Measurements from ENCODE around the gene TMEM183A. TPM values are rescaled to one million over a fixed set of nuclear protein-coding genes. Genes with fewer than 3 reads are reported as not detected.

TMEM183A gene
- total and polyA plus RNA-seq, 9 of the 15 experiments (the other 6 are each of a cell fraction or from before 2014, with no cell fraction given), result 23.4 to 190 (median 124) TPM

DNA sequence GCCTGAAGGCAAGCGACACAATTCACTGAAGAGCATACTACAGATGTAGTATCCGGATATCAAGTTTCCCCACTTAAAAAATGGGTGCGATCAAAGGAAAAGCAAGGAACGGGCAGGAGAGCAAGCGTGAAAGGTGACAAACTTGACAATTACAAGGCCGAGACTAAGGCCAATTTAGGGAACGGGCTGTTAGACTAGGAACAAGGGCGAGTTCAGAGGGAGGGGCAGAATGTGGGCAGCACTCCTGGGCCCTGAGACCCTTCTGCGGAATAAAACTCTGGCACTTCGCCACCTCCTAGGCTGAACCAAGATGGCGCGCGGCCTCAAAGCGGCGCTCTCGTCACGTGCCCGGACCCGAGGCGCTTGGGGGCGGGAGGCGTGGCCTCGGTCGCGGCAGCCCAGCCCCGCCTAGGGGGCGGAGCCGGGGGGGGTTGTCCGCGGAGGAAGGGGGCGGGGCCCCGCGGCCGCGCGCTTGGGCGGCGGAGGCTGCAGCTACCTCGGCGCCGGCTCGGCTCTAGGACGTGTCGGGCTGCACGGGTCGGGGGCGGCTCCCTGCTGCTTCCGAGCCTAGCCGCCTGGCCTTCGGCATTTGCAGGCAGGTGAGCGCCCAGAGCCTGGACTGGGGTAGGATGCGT, 19.0 kb downstream of the TMEM183A start, which contains the start of gene PPFIA4 (continued):
- TF ChIP-seq FOXK2 (conservative IDR thresholded peaks at IDR 0.05 in 1 of 2, IDR thresholded peaks at IDR 0.05 in 1 of 2; ENCODE audit: low read depth in 2 of 2), result peak; percentile 33 to 52; a peak in 1 of 4 replicates
- TF ChIP-seq POLR2H (tag; IDR thresholded peaks at IDR 0.05; ENCODE audit: low read depth), result no peak
- TF ChIP-seq, protein P1, sequence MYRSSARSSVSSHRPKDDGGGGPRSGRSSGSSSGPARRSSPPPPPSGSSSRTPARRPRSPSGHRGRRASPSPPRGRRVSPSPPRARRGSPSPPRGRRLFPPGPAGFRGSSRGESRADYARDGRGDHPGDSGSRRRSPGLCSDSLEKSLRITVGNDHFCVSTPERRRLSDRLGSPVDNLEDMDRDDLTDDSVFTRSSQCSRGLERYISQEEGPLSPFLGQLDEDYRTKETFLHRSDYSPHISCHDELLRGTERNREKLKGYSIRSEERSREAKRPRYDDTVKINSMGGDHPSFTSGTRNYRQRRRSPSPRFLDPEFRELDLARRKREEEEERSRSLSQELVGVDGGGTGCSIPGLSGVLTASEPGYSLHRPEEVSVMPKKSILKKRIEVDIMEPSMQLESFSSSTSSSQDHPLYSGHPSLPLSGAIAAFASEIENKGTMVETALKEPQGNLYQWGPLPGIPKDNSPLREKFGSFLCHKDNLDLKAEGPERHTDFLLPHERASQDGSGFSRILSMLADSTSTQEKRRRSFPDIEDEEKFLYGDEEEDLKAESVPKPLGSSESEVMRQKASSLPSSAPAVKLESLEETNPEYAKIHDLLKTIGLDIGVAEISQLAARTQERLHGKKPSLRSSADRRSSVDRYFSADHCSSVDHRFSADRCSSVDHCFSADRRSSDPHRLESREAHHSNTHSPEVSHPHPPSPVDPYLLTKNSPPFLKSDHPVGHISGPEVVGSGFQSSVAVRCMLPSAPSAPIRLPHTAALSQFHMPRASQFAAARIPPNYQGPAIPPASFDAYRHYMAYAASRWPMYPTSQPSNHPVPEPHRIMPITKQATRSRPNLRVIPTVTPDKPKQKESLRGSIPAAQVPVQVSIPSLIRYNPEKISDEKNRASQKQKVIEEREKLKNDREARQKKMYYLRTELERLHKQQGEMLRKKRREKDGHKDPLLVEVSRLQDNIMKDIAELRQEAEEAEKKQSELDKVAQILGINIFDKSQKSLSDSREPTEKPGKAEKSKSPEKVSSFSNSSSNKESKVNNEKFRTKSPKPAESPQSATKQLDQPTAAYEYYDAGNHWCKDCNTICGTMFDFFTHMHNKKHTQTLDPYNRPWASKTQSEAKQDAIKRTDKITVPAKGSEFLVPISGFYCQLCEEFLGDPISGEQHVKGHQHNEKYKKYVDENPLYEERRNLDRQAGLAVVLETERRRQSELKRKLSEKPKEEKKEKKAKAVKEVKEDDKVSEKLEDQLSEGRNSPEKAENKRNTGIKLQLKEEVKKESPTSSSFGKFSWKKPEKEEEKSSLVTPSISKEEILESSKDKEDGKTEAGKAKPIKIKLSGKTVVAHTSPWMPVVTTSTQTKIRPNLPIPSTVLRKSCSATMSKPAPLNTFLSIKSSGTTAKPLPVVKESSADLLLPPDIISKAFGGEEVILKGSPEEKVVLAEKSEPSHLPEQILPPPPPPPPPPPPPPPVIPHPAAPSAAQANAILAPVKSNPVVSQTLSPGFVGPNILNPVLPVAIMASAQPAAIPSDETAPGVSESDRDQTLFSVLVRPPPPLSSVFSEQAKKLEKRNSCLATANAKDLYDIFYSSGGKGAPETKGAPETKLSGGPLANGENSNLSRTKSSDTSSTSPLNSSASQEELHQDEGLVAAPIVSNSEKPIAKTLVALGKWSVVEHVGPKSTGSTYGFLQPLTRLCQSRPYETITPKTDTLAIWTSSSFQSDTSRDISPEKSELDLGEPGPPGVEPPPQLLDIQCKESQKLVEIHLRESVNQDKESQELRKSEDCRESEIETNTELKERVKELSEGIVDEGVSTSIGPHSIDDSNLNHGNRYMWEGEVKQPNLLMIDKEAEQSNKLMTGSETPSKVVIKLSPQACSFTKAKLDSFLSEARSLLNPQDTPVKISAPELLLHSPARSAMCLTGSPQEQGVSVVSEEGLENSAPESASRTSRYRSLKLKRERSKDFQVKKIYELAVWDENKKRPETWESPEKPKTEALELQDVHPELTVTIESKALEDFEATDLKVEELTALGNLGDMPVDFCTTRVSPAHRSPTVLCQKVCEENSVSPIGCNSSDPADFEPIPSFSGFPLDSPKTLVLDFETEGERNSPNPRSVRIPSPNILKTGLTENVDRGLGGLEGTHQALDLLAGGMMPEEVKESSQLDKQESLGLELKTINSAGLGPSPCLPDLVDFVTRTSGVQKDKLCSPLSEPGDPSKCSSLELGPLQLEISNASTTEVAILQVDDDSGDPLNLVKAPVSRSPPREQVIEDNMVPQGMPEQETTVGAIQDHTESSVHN (IDR thresholded peaks at IDR 0.05; ENCODE audit: borderline replicate concordance in 1 of 2, low read depth in 1 of 2), result no peak
- TF ChIP-seq ZBED1 (IDR thresholded peaks at IDR 0.05), result no peak
- TF ChIP-seq HEY1 (CRISPR knock-in tag; IDR thresholded peaks at IDR 0.05; ENCODE audit: borderline replicate concordance), result 0 out of 2 replicates have a peak, but pooled peaks have one; percentile 54
- TF ChIP-seq MTF1 (CRISPR knock-in tag; IDR thresholded peaks at IDR 0.05; ENCODE audit: borderline replicate concordance), result no peak
- peak; percentile 80; the same call in 1 of the 2 replicates for TF ChIP-seq ZNF76 (CRISPR knock-in tag; IDR thresholded peaks at IDR 0.05; ENCODE audit: borderline replicate concordance)
- TF ChIP-seq, protein P2, sequence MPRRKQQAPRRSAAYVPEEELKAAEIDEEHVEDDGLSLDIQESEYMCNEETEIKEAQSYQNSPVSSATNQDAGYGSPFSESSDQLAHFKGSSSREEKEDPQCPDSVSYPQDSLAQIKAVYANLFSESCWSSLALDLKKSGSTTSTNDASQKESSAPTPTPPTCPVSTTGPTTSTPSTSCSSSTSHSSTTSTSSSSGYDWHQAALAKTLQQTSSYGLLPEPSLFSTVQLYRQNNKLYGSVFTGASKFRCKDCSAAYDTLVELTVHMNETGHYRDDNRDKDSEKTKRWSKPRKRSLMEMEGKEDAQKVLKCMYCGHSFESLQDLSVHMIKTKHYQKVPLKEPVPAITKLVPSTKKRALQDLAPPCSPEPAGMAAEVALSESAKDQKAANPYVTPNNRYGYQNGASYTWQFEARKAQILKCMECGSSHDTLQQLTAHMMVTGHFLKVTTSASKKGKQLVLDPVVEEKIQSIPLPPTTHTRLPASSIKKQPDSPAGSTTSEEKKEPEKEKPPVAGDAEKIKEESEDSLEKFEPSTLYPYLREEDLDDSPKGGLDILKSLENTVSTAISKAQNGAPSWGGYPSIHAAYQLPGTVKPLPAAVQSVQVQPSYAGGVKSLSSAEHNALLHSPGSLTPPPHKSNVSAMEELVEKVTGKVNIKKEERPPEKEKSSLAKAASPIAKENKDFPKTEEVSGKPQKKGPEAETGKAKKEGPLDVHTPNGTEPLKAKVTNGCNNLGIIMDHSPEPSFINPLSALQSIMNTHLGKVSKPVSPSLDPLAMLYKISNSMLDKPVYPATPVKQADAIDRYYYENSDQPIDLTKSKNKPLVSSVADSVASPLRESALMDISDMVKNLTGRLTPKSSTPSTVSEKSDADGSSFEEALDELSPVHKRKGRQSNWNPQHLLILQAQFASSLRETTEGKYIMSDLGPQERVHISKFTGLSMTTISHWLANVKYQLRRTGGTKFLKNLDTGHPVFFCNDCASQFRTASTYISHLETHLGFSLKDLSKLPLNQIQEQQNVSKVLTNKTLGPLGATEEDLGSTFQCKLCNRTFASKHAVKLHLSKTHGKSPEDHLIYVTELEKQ (CRISPR knock-in tag; IDR thresholded peaks at IDR 0.05), result peak; percentile 13; the same call in 1 of the 2 replicates
- no peak; the same call in 1 of the 2 replicates for TF ChIP-seq ZKSCAN1 (IDR thresholded peaks at IDR 0.05; ENCODE audit: low read depth, low read length)
